KMS-11 (cell line): ENCODE data around the gene SP3.

Source experiments
- H2AFZ ChIP-seq: fragments of 200-600 bp; sonication (generic); 2 replicates; pipeline ENCODE4 v1.6.1; 2016; ENCODE audit warnings: antibody characterized with exemption, mixed run types, low read depth
- H3K27ac ChIP-seq: fragments of 200-600 bp; sonication (generic); 2 replicates; pipeline ENCODE4 v1.6.1; 2016; ENCODE audit warnings: mild to moderate bottlenecking, mixed run types
- H3K27me3 ChIP-seq: fragments of 200-600 bp; sonication (generic); 2 replicates; pipeline ENCODE4 v1.6.1; 2017; ENCODE audit warnings: mild to moderate bottlenecking, low read depth, mixed run types, moderate library complexity; ENCODE audit not compliant: insufficient read depth
- H3K36me3 ChIP-seq: fragments of 200-600 bp; sonication (generic); 2 replicates; pipeline ENCODE4 v1.6.1; 2017; ENCODE audit warnings: mild to moderate bottlenecking, mixed run types; ENCODE audit not compliant: insufficient read depth
- H3K4me1 ChIP-seq: fragments of 200-600 bp; sonication (generic); 2 replicates; pipeline ENCODE4 v1.6.1; 2016; ENCODE audit warnings: mild to moderate bottlenecking, low read depth, mixed run types; ENCODE audit not compliant: poor library complexity, severe bottlenecking
- H3K4me2 ChIP-seq: fragments of 200-600 bp; sonication (generic); 2 replicates; pipeline ENCODE4 v1.7.0; 2016; ENCODE audit warnings: mild to moderate bottlenecking, mixed run types
- H3K4me3 ChIP-seq: fragments of 200-600 bp; sonication (generic); IDR thresholded peaks from 2 replicates; pipeline ENCODE4 v1.6.1; 2017; ENCODE audit warnings: low read depth, low read length, mixed read lengths; ENCODE audit not compliant: insufficient read depth
- H3K79me2 ChIP-seq: fragments of 200-600 bp; sonication (generic); 2 replicates; pipeline ENCODE4 v1.6.1; 2016; ENCODE audit warnings: low read depth, mixed run types; ENCODE audit not compliant: insufficient read depth
- H3K9ac ChIP-seq: fragments of 200-600 bp; sonication (generic); 2 replicates; pipeline ENCODE4 v1.6.1; 2016; ENCODE audit warnings: mild to moderate bottlenecking, mixed run types
- H4K20me1 ChIP-seq: fragments of 200-600 bp; sonication (generic); 2 replicates; pipeline ENCODE4 v1.6.1; 2016; ENCODE audit warnings: mild to moderate bottlenecking, mixed run types; ENCODE audit not compliant: insufficient read depth
- CTCF ChIP-seq: fragments of 200-600 bp; sonication (generic); conservative IDR thresholded peaks from 2 replicates; pipeline ENCODE4 v1.6.1; 2017; ENCODE audit warnings: low read depth, mild to moderate bottlenecking, antibody characterized with exemption, low read length, moderate library complexity, mixed read lengths

SP3 gene

GRCh38 chr2:173874894-173875237 is 90.3 kb downstream of the SP3 start:
- no peaks in the 10 kb centered on the region for H3K36me3 ChIP-seq
- no peak overlapping the region for H3K27ac ChIP-seq
- no peak overlapping the region for H2AFZ ChIP-seq
- H3K4me2 ChIP-seq, result no peak overlapping the region
- no peaks in the 10 kb centered on the region for H3K79me2 ChIP-seq
- H3K9ac ChIP-seq, result no peak overlapping the region
- no peak overlapping the region for H3K4me3 ChIP-seq
- no peaks in the 10 kb centered on the region for H3K4me1 ChIP-seq
- H4K20me1 ChIP-seq, result no peaks in the 10 kb centered on the region
- no peaks in the 10 kb centered on the region for H3K27me3 ChIP-seq
- TF ChIP-seq CTCF, result no peak

GRCh38 chr2:173874003-173874893 is 90.9 kb downstream of the SP3 start:
- no peak overlapping the region for H3K4me2 ChIP-seq
- H3K4me1 ChIP-seq, result no peaks in the 10 kb centered on the region
- no peak overlapping the region for H2AFZ ChIP-seq
- no peak overlapping the region for H3K9ac ChIP-seq
- H4K20me1 ChIP-seq, result no peaks in the 10 kb centered on the region
- no peak overlapping the region for H3K4me3 ChIP-seq
- TF ChIP-seq CTCF, result no peak
- H3K27me3 ChIP-seq, result no peaks in the 10 kb centered on the region
- no peaks in the 10 kb centered on the region for H3K36me3 ChIP-seq
- H3K27ac ChIP-seq, result no peak overlapping the region
- no peaks in the 10 kb centered on the region for H3K79me2 ChIP-seq

- no peak for TF ChIP-seq CTCF
- no peaks in the 10 kb centered on the region for H3K36me3 ChIP-seq
- H3K4me2 ChIP-seq, result no peak overlapping the region
- H3K27me3 ChIP-seq, result no peaks in the 10 kb centered on the region
- H3K27ac ChIP-seq, result no peak overlapping the region
- no peak overlapping the region for H3K9ac ChIP-seq
- H3K4me3 ChIP-seq, result no peak overlapping the region
- H3K4me1 ChIP-seq, result no peaks in the 10 kb centered on the region
- H4K20me1 ChIP-seq, result no peaks in the 10 kb centered on the region
- no peaks in the 10 kb centered on the region for H3K79me2 ChIP-seq
- no peak overlapping the region for H2AFZ ChIP-seq
Observed at GRCh38 chr2:173872714-173873113, 92.5 kb downstream of the SP3 start.

- Histone ChIP-seq H3K4me1 (no peaks in the 10 kb centered on the region), H3K36me3 (no peaks in the 10 kb centered on the region), H3K27me3 (no peaks in the 10 kb centered on the region), H3K4me2 (no peak overlapping the region), H3K27ac (no peak overlapping the region), H2AFZ (no peak overlapping the region), H3K4me3 (no peak overlapping the region), H4K20me1 (no peaks in the 10 kb centered on the region), H3K79me2 (no peaks in the 10 kb centered on the region), H3K9ac (no peak overlapping the region)
- no peak for TF ChIP-seq CTCF
Observed at GRCh38 chr2:173869244-173870229, 95.6 kb downstream of the SP3 start.
